HepG2 (cell line): ENCODE results near the gene TMEM120A.

ENCODE experiments used
- EHMT2 ChIP-seq: fragments of 200-600 bp; sonication (generic); IDR thresholded peaks from 2 replicates; pipeline ENCODE4 v1.7.0; 2017; ENCODE audit warnings: antibody characterized with exemption, low read depth, low read length, borderline replicate concordance
- ETV6 ChIP-seq: sonication (generic); formaldehyde crosslinking; conservative IDR thresholded peaks from 2 replicates; pipeline ENCODE4 v1.4.0; 2020; ENCODE audit warnings: missing genetic modification reagents
- RFX5 ChIP-seq: IDR thresholded peaks from 2 replicates; pipeline ENCODE4 v1.6.1; 2011; ENCODE audit warnings: low read depth, low read length, improper control_type of control experiment
- ZNF30 ChIP-seq: sonication (generic); formaldehyde crosslinking; IDR thresholded peaks from 2 replicates; pipeline ENCODE4 v1.5.0; 2020; ENCODE audit warnings: mild to moderate bottlenecking, missing genetic modification reagents
- ZNF577 ChIP-seq: sonication (generic); formaldehyde crosslinking; IDR thresholded peaks from 2 replicates; pipeline ENCODE4 v1.4.0; 2020; ENCODE audit warnings: mild to moderate bottlenecking, low read depth, missing genetic modification reagents, borderline replicate concordance
- TF ChIP-seq, protein P1 (sequence below): sonication (generic); formaldehyde crosslinking; IDR thresholded peaks from 2 replicates; pipeline ENCODE4 v1.8.1; 2023; ENCODE audit warnings: mild to moderate bottlenecking, missing genetic modification reagents

DNA sequence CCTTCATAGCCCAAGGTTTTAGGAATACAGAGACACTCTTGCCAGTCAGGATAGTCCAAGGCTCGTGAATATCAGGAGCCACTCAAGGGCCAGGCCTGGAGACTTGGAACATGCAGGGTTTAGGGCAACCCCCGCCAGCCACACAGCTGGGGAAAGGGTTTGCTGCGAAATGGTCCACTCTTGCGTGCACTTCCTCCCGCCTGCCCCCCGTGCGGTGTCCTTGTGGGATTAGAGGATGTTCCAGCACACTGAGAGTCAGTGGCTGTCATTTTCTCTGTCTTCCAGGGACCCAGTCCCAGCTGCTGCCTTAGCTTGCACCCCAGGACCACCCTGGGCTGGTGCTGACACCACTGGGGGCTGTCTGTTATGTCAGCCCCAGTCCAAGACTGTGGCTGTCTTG lies 41.0 kb downstream of the TMEM120A start:
- TF ChIP-seq RFX5 (no peak), ETV6 (CRISPR knock-in tag) (no peak), ZNF577 (CRISPR knock-in tag) (no peak), EHMT2 (no peak), ZNF30 (CRISPR knock-in tag) (no peak)
- TF ChIP-seq, protein P1, sequence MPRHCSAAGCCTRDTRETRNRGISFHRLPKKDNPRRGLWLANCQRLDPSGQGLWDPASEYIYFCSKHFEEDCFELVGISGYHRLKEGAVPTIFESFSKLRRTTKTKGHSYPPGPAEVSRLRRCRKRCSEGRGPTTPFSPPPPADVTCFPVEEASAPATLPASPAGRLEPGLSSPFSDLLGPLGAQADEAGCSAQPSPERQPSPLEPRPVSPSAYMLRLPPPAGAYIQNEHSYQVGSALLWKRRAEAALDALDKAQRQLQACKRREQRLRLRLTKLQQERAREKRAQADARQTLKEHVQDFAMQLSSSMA (CRISPR knock-in tag), result no peak
